H1 (cell line): ENCODE measurements around the gene ASCL5. TPM values are rescaled to one million over a fixed set of nuclear protein-coding genes. Genes with fewer than 3 reads are reported as not detected.

Experiments used
- FOSL1 ChIP-seq: IDR thresholded peaks from 2 replicates; pipeline ENCODE4 v1.6.1; 2011; ENCODE audit warnings: mild to moderate bottlenecking, low read depth, low read length, moderate library complexity; ENCODE audit not compliant: insufficient read depth
- polyA plus RNA-seq, 7 experiments: library from polyadenylated mRNA; depleted of rRNA in 3 of 7; stranded (reverse) in 5 of 7; unstranded in 2 of 7; fragments of >200 nt in 5 of 7; fragments of 200-250 nt in 2 of 7; gene quantifications; 1 replicate in 5 of 7; 2 replicates in 1 of 7; 4 replicates in 1 of 7; pipeline versions ENCODE4 v1.2.1 to v1.2.3, GENCODE V29; 2011 to 2013; ENCODE audit warnings: missing spikeins in 2 of 7, mixed read lengths in 2 of 7
- total RNA-seq: library from RNA; stranded (reverse); fragmentation: NEBNext Ultra II Directional; extraction: Animal tissue kit (Norgen Biotek cat#: 25700); gene quantifications from 2 replicates; pipeline ENCODE4 v1.2.1, GENCODE V29; 2021

The ASCL5 gene
- total and polyA plus RNA-seq, 2 of the 8 experiments (the other 6 are each of a cell fraction or from before 2014, with no cell fraction given), result 0.29 to 0.41 TPM

GRCh38 chr1:201137579-201138310 is 10.8 kb upstream of the ASCL5 start (continued):
- TF ChIP-seq FOSL1, result no peak
